HepG2 (cell line): ENCODE measurements around the gene EVI5. TPM values are rescaled to one million over a fixed set of nuclear protein-coding genes. Genes with fewer than 3 reads are reported as not detected.
A peak's percentile ranks its signal among the peaks of the same experiment; 100 is the strongest.

Experiments
- BATF2 ChIP-seq: sonication (generic); formaldehyde crosslinking; IDR thresholded peaks from 2 replicates; pipeline ENCODE4 v1.8.0; 2022; ENCODE audit warnings: mild to moderate bottlenecking, missing genetic modification reagents, moderate library complexity
- IKZF1 ChIP-seq: fragments of 450-650 bp; IDR thresholded peaks from 2 replicates; pipeline ENCODE4 v1.7.1; 2016
- MTF1 ChIP-seq: sonication (generic); formaldehyde crosslinking; IDR thresholded peaks from 2 replicates; pipeline ENCODE4 v1.5.0; 2020; ENCODE audit warnings: missing genetic modification reagents
- MXD4 ChIP-seq: IDR thresholded peaks from 2 replicates; pipeline ENCODE4 v1.6.1; 2016; ENCODE audit warnings: mild to moderate bottlenecking, missing biosample characterization, missing genetic modification reagents
- NR3C1 ChIP-seq: sonication (generic); formaldehyde crosslinking; IDR thresholded peaks from 2 replicates; pipeline ENCODE4 v1.4.0; 2020; ENCODE audit warnings: missing genetic modification reagents
- RNF219 ChIP-seq: sonication (generic); formaldehyde crosslinking; IDR thresholded peaks from 2 replicates; pipeline ENCODE4 v1.5.0; 2020; ENCODE audit warnings: mild to moderate bottlenecking, missing genetic modification reagents
- SIX1 ChIP-seq: sonication (generic); formaldehyde crosslinking; IDR thresholded peaks from 2 replicates; pipeline ENCODE4 v1.4.0; 2020; ENCODE audit warnings: missing genetic modification reagents, borderline replicate concordance
- ZBTB14 ChIP-seq: sonication (generic); formaldehyde crosslinking; IDR thresholded peaks from 2 replicates; pipeline ENCODE4 v1.4.0; 2020; ENCODE audit warnings: missing genetic modification reagents
- ZBTB49 ChIP-seq: sonication (generic); formaldehyde crosslinking; IDR thresholded peaks from 2 replicates; pipeline ENCODE4 v1.4.0; 2020; ENCODE audit warnings: missing genetic modification reagents, borderline replicate concordance
- ZGPAT ChIP-seq: IDR thresholded peaks from 2 replicates; pipeline ENCODE4 v1.6.1; 2016; ENCODE audit warnings: mild to moderate bottlenecking
- ZNF24 ChIP-seq: fragments of 450-650 bp; IDR thresholded peaks from 2 replicates; pipeline ENCODE4 v1.6.1; 2017; ENCODE audit warnings: antibody characterized with exemption, mild to moderate bottlenecking
- ZNF292 ChIP-seq: sonication (generic); formaldehyde crosslinking; IDR thresholded peaks from 2 replicates; pipeline ENCODE4 v1.8.1; 2022; ENCODE audit warnings: mild to moderate bottlenecking, low read depth, missing genetic modification reagents, borderline replicate concordance
- ZNF780A ChIP-seq: sonication (generic); formaldehyde crosslinking; IDR thresholded peaks from 2 replicates; pipeline ENCODE4 v1.8.0; 2022; ENCODE audit warnings: mild to moderate bottlenecking, missing genetic modification reagents, moderate library complexity
- polyA plus RNA-seq, 8 experiments: library from polyadenylated mRNA; depleted of rRNA in 3 of 8; stranded (reverse) in 7 of 8; unstranded in 1 of 8; fragments of >200 nt; fragmentation: Illumina TruSeq in 4 of 8; extraction: Trizol in 4 of 8; gene quantifications; 2 replicates each; pipeline versions ENCODE4 v1.2.1 to v1.2.3, GENCODE V29; 2011 to 2016; ENCODE audit warnings: low read depth in 4 of 8, missing spikeins in 1 of 8, mixed read lengths in 1 of 8; ENCODE audit not compliant: insufficient read depth in 1 of 8
- total RNA-seq, 5 experiments: library from RNA; depleted of rRNA; stranded (reverse); fragments of >200 nt; fragmentation: Illumina TruSeq; extraction: Trizol; gene quantifications; 2 replicates each; pipeline ENCODE4 v1.2.3, GENCODE V29; 2016; ENCODE audit warnings: low read depth in 1 of 5
- TF ChIP-seq, protein P1 (sequence below): sonication (generic); formaldehyde crosslinking; IDR thresholded peaks from 2 replicates; pipeline ENCODE4 v1.4.0; 2020; ENCODE audit warnings: mild to moderate bottlenecking, missing genetic modification reagents
- TF ChIP-seq, protein P2 (sequence below): sonication (generic); formaldehyde crosslinking; IDR thresholded peaks from 2 replicates; pipeline ENCODE4 v1.8.1; 2022; ENCODE audit warnings: mild to moderate bottlenecking, missing genetic modification reagents
- TF ChIP-seq, protein P3 (sequence below): sonication (generic); formaldehyde crosslinking; IDR thresholded peaks from 2 replicates; pipeline ENCODE4 v1.5.0; 2020; ENCODE audit warnings: missing genetic modification reagents

EVI5 gene
- total and polyA plus RNA-seq, 2 of the 13 experiments (the other 11 are each of a cell fraction or from before 2014, with no cell fraction given): 4.0 to 12.6 TPM

- TF ChIP-seq ZBTB14: 0 out of 2 replicates have a peak, but pooled peaks have one; percentile 37
- no peak for TF ChIP-seq BATF2
- no peak for TF ChIP-seq ZNF24
- TF ChIP-seq NR3C1 (CRISPR knock-in tag): no peak
- TF ChIP-seq MXD4 (CRISPR knock-in tag): peak; percentile 34; the same call in 1 of the 2 replicates
- TF ChIP-seq, protein P1, sequence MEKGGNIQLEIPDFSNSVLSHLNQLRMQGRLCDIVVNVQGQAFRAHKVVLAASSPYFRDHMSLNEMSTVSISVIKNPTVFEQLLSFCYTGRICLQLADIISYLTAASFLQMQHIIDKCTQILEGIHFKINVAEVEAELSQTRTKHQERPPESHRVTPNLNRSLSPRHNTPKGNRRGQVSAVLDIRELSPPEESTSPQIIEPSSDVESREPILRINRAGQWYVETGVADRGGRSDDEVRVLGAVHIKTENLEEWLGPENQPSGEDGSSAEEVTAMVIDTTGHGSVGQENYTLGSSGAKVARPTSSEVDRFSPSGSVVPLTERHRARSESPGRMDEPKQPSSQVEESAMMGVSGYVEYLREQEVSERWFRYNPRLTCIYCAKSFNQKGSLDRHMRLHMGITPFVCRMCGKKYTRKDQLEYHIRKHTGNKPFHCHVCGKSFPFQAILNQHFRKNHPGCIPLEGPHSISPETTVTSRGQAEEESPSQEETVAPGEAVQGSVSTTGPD: no peak; the same call in 1 of the 2 replicates
- TF ChIP-seq RNF219 (CRISPR knock-in tag): no peak
- TF ChIP-seq MTF1: no peak; the same call in 1 of the 2 replicates
- no peak for TF ChIP-seq IKZF1
- no peak for TF ChIP-seq ZNF292 (CRISPR knock-in tag)
- TF ChIP-seq ZGPAT (CRISPR knock-in tag): peak; percentile 73; the same call in 1 of the 2 replicates
- no peak for TF ChIP-seq SIX1 (CRISPR knock-in tag)
- TF ChIP-seq ZBTB49 (CRISPR knock-in tag): no peak
- TF ChIP-seq, protein P2, sequence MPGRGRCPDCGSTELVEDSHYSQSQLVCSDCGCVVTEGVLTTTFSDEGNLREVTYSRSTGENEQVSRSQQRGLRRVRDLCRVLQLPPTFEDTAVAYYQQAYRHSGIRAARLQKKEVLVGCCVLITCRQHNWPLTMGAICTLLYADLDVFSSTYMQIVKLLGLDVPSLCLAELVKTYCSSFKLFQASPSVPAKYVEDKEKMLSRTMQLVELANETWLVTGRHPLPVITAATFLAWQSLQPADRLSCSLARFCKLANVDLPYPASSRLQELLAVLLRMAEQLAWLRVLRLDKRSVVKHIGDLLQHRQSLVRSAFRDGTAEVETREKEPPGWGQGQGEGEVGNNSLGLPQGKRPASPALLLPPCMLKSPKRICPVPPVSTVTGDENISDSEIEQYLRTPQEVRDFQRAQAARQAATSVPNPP (CRISPR knock-in tag): no peak; the same call in 1 of the 2 replicates
- TF ChIP-seq, protein P3, sequence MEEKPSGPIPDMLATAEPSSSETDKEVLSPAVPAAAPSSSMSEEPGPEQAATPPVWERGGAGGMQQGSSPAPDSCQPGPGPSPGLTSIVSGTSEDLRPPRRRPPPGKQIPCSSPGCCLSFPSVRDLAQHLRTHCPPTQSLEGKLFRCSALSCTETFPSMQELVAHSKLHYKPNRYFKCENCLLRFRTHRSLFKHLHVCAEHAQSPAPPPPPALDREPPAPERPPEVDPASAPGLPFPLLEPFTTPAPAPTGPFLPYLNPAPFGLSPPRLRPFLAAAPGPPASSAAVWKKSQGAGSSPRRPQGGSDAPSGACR: peak; percentile 37; the same call in 1 of the 2 replicates
- no peak for TF ChIP-seq ZNF780A
These were observed 299.3 kb downstream of the EVI5 start (continued) for GRCh38 chr1:92485381-92486250.
